OCI-LY3 (cell line): ENCODE data around the gene SLC20A1.

Experiments used
- EZH2phosphoT487 ChIP-seq: fragments of 200-600 bp; shearing (Covaris generic); IDR thresholded peaks from 2 replicates; pipeline ENCODE4 v1.6.1; 2018; ENCODE audit warnings: antibody characterized with exemption, mixed run types, low read depth
- TF ChIP-seq, protein P1 (sequence below): fragments of 200-600, 300-600 bp; sonication (generic); IDR thresholded peaks from 2 replicates; pipeline ENCODE4 v1.5.1; 2014; ENCODE audit warnings: antibody characterized with exemption, low read length, low read depth

DNA sequence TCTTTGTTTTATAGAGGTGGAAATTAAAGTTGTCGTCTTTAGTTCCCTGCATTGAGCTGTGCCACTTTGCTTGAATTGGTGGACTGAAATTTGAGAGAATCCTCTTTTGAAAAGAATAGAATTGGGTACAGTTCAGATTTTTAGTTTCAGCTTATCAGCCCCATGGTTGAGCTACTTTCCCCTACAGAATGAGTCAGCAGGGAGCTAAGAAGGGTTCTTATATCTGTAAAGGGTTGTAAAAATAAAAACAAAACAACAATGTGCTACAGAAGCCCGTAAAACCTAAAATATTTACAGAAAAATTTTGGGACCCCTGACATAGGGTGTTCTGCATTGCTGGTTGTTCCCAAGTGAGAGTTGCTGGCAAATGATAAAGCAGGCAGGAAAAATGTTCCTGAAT lies 12.6 kb downstream of the SLC20A1 start:
- TF ChIP-seq, protein P1, sequence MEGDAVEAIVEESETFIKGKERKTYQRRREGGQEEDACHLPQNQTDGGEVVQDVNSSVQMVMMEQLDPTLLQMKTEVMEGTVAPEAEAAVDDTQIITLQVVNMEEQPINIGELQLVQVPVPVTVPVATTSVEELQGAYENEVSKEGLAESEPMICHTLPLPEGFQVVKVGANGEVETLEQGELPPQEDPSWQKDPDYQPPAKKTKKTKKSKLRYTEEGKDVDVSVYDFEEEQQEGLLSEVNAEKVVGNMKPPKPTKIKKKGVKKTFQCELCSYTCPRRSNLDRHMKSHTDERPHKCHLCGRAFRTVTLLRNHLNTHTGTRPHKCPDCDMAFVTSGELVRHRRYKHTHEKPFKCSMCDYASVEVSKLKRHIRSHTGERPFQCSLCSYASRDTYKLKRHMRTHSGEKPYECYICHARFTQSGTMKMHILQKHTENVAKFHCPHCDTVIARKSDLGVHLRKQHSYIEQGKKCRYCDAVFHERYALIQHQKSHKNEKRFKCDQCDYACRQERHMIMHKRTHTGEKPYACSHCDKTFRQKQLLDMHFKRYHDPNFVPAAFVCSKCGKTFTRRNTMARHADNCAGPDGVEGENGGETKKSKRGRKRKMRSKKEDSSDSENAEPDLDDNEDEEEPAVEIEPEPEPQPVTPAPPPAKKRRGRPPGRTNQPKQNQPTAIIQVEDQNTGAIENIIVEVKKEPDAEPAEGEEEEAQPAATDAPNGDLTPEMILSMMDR, result no peak
- no peak for TF ChIP-seq EZH2phosphoT487
